HS-27A (cell line): ENCODE data around the gene IRF2.
"Not testable (repeated sequence)": the region's sequence is repeated elsewhere in the genome, so short reads cannot be mapped to it uniquely, and the experiment has no call there.

Experiments used
- DNase-seq: peaks from one replicate; pipeline ENCODE4 v3.0.0-alpha.2; 2012; ENCODE audit warnings: low read depth, missing footprints

IRF2 gene

GRCh38 chr4:184346682-184347081 lies 127.7 kb downstream of the IRF2 start:
- no peak for DNase-seq

- not testable (repeated sequence) for DNase-seq
Observed at GRCh38 chr4:184346273-184346672, 128.1 kb downstream of the IRF2 start.

- DNase-seq = no peak
Observed at GRCh38 chr4:184345573-184345922, 128.8 kb downstream of the IRF2 start.

- no peak for DNase-seq
Observed at GRCh38 chr4:184344899-184345572, 129.3 kb downstream of the IRF2 start.

GRCh38 chr4:184344435-184344834 lies 129.9 kb downstream of the IRF2 start:
- no peak for DNase-seq

GRCh38 chr4:184343502-184344177 lies 130.7 kb downstream of the IRF2 start:
- peak; percentile 31 for DNase-seq

GRCh38 chr4:184342857-184343237 lies 131.5 kb downstream of the IRF2 start:
- not testable (repeated sequence) for DNase-seq

GRCh38 chr4:184342167-184342856 lies 132.0 kb downstream of the IRF2 start:
- DNase-seq = no peak

GRCh38 chr4:184339398-184340193 lies 134.8 kb downstream of the IRF2 start:
- DNase-seq = not testable (repeated sequence)

- no peak for DNase-seq
Observed at GRCh38 chr4:184337907-184338306, 136.4 kb downstream of the IRF2 start.
